IPS-NIHi7 (cell line): ENCODE measurements around the gene ULK4.
"Not testable (repeated sequence)": the region's sequence is repeated elsewhere in the genome, so short reads cannot be mapped to it uniquely, and the experiment has no call there.

Source experiments
- DNase-seq: peaks from one replicate; pipeline ENCODE4 v3.0.0; 2012; ENCODE audit warnings: mixed read lengths; ENCODE audit errors: extremely low spot score

The ULK4 gene

GRCh38 chr3:41649129-41649739 lies 312.7 kb downstream of the ULK4 start:
- DNase-seq, result no peak

DNA sequence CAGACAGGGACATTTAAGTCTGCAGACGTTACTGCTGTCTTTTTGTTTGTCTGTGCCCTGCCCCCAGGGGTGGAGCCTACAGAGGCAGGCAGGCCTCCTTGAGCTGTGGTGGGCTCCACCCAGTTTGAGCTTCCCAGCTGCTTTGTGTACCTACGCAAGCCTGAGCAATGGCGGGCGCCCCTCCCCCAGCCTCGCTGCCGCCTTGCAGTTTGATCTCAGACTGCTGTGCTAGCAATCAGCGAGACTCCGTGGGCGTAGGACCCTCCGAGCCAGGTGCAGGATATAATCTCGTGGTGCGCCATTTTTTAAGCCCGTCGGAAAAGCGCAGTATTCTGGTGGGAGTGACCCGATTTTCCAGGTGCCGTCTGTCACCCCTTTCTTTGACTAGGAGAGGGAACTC lies 314.2 kb downstream of the ULK4 start:
- not testable (repeated sequence) for DNase-seq

GRCh38 chr3:41640076-41640475 lies 321.8 kb downstream of the ULK4 start:
- no peak for DNase-seq

- no peak for DNase-seq
These were observed 323.5 kb downstream of the ULK4 start for GRCh38 chr3:41638381-41638780.

DNA sequence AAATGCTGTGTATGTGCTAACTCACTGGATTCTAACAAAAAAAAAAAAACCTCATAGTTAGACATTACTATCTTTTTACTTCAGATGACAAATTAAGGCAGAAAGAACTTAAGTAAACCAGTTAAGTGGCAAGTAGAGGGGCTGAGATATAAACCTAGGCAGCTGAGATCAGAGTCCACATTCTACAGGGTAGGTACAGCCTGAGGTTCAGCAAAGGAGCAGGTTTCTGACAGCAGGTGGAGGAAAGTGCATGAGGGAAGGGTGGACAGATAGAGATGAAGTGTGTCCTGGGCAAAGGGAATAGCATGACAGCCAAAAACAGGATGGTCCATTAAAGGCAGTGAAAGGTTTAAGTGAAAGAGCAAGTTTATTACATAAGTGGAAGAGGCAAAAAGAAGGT lies 329.2 kb downstream of the ULK4 start:
- no peak for DNase-seq

DNA sequence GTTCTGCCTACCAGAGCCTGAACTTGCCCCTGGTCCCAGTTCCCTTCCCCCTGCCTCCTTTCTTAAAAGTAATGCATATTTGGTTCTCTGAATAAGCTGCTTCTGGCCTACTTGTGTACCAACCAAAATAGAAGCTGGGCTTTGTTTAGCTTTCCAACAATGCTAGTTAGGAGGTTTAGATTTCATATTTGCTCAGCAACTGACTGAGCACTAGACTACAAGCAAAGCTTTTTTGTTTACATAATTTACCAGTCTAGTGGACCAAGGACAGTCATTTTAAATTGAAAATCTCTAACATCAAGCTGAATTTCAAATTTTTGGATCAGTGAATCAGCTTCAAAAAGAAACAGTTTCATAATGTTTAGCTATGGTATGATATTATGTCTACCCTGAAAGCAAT lies 331.2 kb downstream of the ULK4 start:
- no peak for DNase-seq

GRCh38 chr3:41629986-41630385 lies 331.9 kb downstream of the ULK4 start:
- no peak for DNase-seq

DNA sequence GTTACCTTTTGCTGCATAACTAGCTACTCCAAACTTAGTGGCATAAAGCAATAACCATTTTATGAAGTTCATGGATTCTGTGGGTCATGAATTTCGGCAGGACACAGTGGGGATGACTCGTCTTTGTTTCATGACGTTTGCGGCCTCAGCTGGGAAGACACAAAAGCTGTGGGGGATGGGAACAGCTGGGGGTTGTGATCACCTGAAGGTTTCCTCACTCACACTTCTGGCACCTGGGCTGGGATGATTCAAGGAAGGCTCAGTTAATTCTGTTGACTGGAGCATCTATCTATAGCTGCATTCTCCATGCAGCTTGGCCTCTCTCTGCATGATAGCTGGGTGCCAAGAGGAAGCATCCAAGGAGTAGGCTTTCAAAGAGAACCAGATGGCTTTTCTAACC lies 332.8 kb downstream of the ULK4 start:
- peak; percentile 43 for DNase-seq

DNA sequence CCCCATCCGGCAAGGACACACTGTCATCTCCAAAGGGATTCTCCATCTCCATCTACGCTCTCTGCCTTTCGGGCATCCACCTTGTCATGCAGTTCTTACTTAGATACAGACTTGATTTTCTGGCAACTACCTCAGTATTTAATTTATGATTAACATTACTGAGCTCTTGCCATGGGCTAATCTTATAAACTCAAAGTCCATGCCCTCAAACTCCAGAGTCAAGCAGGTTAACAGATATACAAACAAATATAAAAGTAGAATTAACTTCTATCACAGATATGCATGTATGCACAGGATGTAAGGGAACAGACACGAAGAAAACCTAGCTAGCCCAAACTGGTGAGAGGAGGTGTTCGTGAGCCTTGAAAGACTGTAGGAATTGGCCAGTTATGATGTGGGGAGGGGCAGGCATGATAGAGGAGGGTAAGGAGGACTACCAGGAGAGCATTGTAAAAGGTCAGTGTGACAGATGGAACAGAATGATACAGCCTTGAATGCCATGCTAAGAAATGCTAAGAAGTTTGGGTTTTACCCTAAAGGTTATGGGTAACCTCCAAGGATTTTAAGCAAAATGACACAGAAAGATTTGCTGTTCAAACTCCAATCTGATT lies 334.3 kb downstream of the ULK4 start:
- no peak for DNase-seq

GRCh38 chr3:41612853-41613252 lies 349.1 kb downstream of the ULK4 start:
- no peak for DNase-seq

DNA sequence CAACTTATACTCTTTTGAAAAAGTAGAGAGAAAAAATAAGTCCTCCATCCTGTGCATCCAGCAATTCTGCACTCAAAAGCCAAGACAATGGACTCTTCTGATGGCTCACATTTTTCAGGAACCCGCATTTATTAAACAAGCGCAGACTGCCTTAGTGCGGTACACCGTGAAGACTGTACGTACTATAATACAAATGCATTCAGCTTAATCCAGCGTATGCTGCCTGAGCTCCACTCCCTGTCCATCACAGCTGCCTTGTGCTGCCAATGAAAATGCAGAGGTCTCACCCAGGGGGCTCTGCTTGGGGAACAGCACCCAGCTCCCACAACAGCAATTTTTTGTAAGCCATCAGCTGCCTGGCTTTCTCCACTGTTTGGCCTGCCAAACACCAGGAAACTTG lies 350.9 kb downstream of the ULK4 start:
- no peak for DNase-seq

- no peak for DNase-seq
These were observed 353.6 kb downstream of the ULK4 start for GRCh38 chr3:41608347-41608746.

- DNase-seq, result no peak
These were observed 358.1 kb downstream of the ULK4 start for GRCh38 chr3:41603807-41604206.

GRCh38 chr3:41602121-41602520 lies 359.8 kb downstream of the ULK4 start:
- no peak for DNase-seq

DNA sequence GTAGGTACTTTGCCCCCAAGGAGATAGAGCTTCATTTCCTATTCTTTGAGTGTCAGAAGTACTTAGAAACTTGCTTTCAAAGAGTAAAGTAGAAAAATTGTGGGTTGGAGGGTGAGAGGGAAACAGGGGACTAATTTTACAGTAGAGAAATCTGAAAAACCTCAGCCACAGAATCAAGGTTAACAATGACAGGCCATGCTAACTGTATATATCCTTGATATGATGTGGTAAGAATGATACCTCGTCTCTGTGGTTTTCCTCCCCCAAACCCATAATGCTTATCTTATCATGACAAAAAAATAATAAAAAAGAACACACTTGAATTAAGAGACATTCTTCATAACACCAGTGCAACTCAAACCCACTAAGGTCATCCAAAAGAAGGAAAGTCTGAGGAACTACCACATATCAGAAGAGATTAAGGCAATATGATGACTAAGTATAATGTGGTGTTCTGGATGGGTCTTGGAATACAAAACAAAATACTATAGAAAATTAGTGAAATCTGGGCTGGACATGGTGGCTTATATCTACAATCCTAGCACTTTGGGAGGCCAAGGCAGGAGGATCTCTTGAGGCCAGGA lies 360.4 kb downstream of the ULK4 start:
- DNase-seq, result no peak

- no peak for DNase-seq
These were observed 361.3 kb downstream of the ULK4 start for GRCh38 chr3:41600616-41601015.

DNA sequence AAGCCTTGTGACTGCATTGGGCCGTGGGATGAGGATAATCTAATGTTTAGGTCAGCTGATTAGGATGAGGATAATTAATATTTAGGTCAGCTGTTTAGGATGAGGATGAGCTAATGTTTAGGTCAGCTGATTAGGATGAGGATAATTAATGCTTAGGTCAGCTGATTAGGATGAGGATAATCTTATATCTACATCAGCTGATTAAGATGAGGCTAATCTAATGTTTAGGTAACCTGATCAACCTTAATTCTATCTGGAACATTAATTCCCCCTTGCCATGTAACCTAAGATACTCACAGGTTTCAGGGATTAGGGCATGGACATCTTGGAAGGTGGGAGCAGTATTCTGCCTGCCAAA lies 362.8 kb downstream of the ULK4 start:
- DNase-seq, result no peak

GRCh38 chr3:41598402-41599126 lies 363.3 kb downstream of the ULK4 start:
- DNase-seq, result no peak

- no peak for DNase-seq
These were observed 368.1 kb downstream of the ULK4 start for GRCh38 chr3:41593774-41594173.

DNA sequence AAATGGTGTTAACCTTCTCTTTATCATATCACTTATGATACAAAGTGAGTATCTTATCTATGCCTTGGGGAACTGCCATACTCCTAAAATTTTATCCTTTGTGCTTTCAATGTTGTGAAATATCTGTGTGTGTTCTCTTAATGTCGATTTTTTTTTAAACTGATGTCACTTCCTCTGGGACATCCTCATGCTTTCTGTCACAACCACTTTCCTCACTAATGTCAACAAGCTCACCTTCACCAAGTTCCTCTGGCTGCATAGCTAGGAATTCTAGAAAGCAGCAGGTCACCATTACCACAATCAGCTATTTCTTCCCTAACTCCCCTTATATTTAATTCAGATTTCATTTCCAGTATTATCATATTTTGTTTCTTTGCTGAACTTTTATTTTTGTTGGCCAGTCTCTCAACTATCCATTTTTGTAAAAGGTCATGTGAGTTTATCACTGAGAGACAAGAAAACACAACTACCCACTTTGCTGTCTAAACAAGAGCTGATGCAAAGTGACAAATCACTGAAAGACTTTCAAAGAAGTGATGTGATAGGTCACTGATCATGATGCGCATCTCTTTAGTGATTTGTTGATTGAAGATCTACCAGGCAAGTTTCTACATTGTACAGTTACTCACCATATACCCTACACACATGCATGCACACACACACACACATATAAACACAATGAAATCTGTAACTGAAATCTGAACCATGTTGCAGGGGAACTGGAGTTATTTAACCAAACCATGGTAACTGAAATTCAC lies 369.0 kb downstream of the ULK4 start:
- DNase-seq, result no peak

- DNase-seq, result no peak
These were observed 378.9 kb downstream of the ULK4 start for GRCh38 chr3:41583014-41583413.

DNA sequence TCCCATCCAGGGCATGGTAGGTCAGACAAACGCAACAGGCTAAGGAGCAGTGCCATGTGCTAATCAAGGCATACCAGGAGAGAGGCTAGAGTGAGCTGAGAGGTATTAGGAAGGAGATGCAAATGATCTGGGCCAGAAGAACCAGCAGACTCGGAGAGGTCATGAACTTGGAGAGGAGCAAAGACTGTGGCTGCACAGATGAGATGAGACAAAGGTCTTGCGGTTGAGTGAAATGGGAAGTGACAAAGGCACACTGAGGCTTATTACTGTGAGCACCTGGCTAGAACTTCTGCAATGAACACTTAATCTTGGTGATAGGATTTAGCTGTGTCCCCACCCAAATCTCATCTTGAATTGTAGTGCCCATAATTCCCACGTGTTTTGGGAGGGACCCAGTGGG lies 380.2 kb downstream of the ULK4 start:
- DNase-seq, result no peak
